Endometrial microvascular endothelial cells (primary cell): ENCODE data around the gene RCOR3. TPM values are rescaled to one million over a fixed set of nuclear protein-coding genes. Genes with fewer than 3 reads are reported as not detected.
"Not testable (repeated sequence)": the region's sequence is repeated elsewhere in the genome, so short reads cannot be mapped to it uniquely, and the experiment has no call there.

Source experiments
- in situ Hi-C: cut with HindIII; loops from 2 replicates; pipeline ENCODE4 v1.10.0; 2017; ENCODE audit warnings: low sequenced_read_pairs, low pct_unique_long_range_greater_than_20kb; ENCODE audit errors: inconsistent ontology term
- total RNA-seq: library from RNA; depleted of rRNA; stranded (reverse); fragments of >200 nt; gene quantifications from one replicate; pipeline ENCODE4 v1.2.3, GENCODE V29; 2015; ENCODE audit errors: inconsistent ontology term

RCOR3 gene
- total RNA-seq, 1 donor from 2014 or later: 13.8 TPM

DNA sequence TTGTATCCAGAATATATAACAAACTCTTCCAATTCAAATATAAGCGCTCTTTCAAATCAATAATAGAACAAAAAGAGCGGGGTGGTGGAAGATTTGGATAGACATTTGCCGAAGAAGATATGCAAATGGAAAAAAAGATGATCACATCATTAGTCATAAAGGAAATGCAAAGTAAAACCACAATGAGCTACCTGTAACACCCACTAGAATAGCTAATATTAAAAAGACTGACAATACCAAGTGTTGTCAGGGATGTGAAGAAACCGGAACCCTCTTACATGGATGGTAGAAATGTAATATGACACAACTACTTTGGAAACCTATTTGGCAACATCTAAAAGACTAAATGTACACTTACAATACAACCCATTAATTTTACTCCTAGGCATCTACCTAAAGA, 61.8 kb downstream of the RCOR3 start:
- in situ Hi-C loops: no loop called here

DNA sequence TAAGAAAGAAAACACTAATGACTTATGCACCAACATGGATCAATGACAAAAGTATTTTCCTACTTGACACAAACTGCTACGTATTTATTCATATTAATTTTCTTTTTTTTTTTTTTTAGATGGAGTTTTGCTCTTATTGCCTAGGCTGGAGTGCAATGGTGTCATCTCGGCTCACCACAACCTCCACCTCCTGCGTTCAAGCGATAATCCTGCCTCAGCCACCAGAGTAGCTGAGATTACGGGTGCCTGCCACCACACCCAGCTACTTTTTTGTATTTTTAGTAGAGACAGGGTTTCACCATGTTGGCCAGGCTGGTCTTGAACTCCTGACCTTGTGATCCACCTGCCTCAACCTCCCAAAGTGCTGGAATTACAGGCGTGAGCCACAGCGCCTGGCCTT, 62.5 kb downstream of the RCOR3 start:
- in situ Hi-C loops: not testable (repeated sequence)

DNA sequence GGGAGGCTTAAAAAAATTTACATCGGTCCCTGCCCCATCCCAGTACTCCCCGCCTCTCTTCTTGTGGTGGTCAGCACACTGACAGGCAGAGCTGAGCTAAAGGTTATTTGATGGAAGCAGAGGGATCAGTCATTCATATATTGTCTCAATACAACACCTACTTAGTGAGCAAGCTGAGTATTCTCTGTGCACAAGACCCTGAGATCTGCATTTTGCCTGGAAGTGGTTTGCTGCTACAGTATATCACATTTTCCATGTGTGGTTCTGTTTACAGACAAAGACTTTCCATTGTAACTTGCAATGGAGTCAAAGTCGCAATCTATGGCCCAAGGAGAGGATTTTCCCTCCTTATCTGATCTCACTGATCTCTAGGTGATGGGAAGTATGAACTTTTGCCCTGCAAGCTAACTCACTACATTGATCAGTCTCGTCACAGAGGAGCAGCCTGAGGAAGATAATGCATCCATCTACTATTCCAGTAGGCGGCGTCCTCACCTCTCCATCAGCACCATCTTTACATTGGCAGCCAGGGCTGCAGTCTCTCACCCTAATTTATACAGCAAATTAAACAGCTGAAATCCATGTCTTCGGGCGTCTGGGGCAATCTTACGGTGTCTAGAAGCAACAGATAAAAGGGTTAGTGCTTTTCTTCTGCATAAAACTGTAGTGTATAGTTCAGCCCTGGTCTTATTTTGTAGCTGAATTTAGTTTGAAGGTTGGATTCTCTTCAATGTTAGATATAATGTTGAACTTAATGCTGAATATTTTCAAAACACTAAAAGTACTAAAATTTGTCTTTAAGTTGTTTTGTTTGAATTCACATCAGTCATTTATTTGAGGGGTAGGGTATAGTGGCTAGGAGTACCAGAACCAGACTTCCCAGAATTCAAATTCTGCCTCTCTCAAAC, 64.2 kb downstream of the RCOR3 start:
- in situ Hi-C loops: no loop called here

DNA sequence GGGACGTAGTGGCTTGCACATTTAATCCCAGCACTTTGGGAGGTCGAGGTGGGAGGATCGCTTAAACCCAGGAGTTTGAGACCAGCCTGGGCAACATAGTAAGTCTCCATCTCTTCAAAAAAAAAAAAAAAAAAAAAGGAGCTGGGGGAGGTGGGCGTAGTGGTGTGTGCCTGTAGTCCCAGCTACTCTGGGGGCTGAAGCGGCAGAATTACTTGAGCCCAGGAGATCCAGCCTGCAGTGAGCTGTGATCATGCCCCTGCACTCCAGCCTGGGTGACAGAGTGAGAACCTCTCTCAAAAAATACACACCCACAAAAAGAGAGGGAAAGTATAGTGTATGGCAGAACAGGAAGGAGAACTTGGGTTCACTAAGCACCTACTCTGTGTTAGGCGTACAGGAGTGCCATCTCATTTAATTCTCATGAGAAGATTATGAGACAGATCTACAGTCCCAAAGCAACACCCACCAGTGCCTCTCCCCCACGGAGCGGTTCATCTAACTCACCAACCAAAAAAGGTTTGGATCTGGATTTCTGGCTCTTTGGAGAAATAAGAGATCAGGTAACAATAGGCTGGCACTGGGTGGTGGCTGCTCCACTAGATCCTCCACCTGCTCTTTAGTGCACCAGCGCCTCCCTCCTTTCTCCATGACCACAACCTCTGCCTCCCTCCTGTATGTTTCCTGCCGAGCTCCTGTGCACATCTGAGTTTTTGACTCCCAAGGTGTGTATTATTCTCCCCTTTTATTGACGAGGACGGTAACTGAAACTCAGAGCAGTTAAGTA, 66.0 kb downstream of the RCOR3 start:
- in situ Hi-C loops: no loop called here

DNA sequence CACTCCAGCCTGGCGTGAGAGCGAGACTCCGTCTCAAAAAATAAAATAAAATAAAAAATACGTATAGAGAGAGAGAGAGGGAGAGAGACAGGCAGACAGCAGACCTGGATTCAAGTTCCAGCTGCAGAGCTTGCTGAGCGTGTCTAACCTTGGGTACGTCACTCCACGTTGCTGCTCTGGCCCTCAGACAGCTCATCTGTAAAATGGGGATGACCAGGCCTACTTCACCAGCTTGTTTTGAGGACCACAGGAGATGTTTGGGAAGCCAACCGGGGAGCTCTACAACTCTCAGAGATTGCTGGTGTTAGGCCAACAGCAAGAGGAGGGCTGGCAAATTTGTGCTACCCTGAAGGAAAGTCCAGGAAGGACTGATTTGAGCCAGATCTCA, 67.0 kb downstream of the RCOR3 start:
- in situ Hi-C loops: no loop called here

DNA sequence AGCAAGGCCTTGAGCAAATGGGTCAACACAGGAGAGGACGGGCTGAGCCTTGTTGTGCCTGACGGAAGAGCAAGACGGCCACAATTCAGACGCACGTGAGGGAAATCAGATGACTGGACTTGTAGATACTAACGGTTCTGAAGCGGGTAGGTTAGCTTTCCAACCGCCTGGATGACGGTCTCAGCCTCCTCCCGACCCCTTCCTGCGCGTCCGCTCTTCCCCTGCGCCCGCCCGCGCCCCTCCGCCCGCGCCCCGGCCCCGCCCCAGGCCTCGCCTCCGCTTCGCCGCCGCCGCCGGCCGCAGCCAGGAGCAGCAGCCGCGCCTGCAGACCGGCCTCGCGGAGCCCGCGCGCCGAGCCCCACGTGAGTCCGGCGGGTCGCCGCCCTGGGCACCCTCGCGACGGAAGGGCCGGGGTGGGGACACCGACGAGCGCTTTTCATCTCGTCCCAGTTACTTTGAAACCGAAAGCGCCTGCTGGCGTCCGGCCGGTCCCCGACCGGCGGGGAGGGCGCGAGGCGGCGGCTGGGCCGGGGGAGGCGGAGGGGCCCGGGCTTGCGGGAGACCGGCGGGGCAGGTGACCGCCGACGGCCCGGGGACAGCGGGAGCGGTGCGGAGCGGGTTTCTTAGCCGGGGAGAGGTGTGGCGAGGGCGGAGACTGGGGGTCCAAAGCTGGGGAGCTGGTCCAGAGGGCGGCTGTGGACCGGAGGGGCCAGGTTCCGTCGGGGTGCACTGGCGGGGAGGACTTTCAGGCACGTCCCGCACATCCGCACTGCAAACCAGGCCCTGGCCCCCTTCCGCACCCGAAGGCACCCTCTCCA, 67.6 kb downstream of the RCOR3 start, which contains the start of gene TRAF5:
Gene TRAF5, plus strand, starts transcription at position 306 of the 818 bp plus-strand sequence. CDS start 26,407 bp downstream, outside the sequence.
- in situ Hi-C loops: no loop called here

DNA sequence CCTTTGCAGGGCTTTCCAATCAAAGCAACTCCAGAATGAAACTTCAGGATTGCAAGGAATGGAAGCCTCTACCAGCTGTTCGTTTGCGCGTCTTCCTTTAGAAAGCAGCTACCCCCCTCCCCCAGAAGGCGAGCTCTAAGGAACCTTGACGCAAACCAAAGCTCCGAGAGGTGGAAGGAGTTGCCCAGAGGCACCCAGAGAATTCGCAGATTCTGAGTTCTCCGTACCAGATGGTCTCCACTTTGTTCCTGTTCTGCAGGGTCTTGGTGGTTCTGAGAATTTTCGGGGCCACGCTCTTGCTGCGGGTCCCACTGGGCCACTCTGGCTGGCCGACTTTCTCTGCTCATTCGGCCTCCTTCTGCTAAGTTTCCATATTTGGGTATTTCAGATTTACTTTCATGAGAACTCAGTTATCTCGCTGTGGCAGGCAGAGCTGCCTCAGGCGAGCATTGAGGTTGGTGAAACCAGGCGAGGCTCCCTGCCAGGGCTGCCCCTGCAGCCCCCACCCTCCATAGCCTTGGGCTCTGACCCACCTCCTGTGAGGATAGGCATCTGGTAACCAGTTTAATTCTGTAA, 68.3 kb downstream of the RCOR3 start:
- in situ Hi-C loops: no loop called here

DNA sequence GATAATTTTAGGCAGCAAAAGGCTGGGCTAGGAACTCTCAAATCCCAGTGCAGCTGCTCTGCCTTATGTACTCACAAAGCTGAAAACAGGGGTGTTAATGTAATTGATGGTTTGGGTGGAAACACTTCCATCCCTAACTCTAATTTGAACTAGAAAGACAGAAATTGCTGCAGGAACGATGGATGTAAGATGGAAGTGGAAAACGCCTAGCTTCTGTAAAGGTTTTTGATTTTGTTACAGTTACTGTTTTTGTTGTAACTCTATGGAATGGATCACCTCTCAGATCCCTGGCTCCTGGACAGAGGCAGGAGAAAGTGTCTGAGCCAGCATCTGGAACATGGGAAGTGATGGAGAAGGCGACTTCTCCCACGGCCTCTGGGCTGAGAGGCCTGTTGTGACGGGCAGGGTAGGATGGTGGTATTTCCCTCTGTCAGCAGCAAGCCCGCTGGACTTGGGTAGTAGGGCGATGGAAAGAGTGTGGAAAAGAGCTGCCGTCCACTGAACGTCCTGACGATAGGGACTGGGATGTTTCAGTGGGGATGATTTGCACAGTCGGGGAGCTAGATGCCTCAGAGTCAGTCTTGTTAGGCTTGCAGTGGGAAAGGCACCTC, 69.0 kb downstream of the RCOR3 start:
- in situ Hi-C loops: no loop called here

DNA sequence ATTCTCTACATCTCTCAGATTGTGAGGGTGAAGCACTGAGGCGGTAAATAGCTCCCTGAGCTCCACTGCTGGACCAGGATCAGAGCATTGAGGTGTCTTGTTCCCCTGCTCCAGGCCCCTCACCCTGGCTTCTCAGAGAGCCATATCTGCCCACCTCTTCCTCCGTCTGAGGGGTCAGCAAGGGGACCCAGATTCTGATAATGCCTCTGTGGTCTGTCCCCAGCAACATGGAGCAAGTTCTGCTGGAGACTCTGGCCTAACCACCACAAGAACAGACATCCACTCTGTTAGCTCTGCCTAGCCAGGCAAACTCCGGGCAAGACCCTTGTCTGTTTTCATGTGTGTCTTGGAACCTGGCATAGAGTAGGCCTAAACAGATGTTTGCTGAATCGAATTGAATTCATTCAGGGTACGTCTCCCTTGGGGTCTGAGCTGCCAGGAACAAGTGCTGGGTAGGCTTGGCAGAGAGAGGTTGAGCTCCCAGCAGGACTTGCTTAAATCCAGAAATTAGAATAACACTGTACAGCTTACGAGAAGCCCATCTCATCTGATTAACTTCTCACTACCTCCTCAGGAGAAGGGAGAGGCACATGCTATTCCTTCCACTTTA, 69.8 kb downstream of the RCOR3 start:
- in situ Hi-C loops: no loop called here

DNA sequence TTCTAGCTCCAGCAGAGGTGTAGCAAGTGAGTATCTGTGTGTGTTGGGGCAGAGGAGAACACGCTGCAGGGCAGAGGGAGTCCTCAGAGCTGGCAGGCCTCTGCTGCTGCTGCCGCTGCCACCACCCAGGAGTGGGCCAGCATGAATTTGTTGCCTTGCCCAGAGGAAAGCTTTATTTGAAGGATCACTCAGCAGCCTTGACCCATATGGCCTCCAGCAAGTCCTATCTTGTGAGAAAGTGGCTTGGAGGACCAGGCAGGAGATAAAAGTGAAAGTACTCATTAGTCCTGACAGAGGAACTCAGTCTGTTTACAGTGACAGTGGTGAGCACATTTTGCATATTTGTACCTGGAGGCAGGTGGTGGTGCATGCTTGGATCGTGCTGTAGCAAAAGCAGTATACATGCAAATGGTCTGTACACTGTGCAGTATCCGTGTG, 70.6 kb downstream of the RCOR3 start:
- in situ Hi-C loops: no loop called here

DNA sequence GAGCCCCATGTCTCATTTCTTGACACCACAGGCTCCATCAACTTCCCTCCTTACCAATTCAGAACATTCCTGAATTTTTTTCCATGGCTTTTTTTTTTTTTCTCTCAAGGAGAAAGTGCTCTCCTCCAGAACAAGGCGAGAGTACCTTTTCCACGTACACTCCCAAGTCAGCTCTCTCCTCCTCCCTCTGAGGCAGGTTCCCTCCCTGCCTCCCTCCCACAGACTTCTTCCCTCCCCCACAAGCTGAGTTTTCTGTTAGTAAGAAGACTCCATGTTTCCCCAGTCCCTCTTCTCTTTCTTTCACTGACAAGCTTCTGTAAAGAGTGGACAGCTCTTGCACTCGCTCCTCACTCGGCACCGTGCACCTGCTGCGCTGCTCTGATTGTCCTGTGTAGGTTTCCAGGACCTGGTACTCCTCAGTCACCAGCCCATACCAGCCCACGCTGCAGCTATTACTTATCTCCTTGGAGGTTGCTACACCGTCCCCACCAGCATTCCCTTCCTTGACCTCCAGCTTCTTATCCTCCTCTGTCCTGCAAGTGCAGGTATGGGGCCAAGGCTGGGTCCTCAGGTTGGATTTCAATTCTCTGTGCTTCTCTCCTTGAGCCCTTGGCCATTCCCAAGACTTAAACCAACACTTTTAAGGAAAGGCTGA, 71.2 kb downstream of the RCOR3 start:
- in situ Hi-C loops: no loop called here

DNA sequence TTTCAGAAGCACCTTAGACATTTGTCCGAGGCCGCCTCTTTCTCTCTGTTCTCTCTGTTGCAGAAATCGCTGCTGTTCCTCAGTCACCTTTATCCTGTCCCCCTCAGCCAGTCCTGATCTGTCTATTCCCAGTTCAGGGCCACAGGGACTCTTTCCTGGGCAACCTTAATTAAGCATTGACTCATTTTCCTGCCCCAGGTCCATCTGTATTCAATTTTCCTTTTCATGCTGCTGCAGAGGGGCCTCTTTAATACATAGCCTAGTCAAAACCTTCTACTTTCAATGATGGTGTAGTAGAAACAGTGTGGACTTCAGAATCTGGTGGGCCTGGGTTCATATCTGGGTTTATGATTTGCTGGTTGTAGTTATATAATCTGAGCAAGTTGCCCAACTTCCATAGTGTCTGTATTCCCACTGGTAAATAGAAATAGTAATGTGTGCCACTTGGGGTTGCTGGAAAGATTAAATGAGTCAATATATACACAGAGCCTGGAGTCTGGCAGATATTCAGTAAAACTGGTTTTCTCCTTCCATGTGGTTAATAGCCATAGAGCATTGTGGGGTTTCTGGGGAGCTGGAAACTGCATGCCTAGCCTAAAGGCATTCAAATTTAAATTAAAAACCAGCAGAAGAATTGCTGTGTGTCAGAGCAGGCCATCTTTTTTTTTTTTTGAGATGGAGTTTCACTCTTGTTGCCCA, 72.0 kb downstream of the RCOR3 start:
- in situ Hi-C loops: no loop called here

DNA sequence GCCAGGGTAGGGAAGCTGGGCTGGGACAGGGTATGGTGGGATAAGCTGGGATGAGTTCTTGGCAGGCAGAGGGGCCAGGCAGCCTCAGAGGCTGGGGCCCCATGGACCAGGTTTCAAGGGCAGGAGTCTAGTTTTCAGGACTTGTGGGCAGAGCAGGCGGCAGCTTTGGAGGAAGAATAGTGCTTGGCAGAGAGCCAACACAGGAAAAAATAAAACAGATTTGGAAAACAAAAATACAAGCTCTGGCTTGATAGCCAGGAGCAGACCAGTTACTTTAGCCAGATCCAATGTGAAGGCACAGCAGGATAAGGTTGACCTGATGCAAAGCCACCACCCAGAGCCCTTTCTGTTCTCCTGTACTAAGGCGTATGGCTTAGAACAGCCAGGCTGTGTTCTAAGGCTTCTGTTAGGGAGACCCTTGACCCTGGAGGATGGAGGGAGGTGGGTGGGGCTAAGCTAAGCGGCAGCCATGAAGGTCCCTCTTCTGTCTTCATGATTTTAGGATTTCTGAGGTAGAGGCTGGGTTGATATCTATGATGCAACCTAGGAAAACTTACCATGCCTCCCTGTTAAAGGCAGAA, 73.0 kb downstream of the RCOR3 start:
- in situ Hi-C loops: no loop called here

DNA sequence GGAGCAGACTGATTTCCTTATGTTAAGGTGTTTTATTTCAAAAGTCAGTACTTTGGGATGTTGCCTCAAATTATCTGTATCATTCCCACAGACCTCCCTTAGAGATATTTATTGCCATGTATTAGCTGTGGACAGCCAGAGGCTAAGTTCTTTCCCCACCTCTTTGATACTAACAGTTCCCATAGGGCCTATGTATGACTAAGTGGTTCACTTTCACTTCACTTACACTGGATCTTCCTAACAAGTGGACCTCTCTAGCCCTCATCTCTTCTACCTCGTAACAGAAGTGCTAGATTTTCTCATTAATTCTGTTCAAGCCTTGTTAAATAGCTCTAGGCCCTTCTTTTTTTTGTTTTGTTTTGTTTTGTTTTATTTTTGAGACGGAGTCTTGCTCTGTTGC, 73.7 kb downstream of the RCOR3 start:
- in situ Hi-C loops: no loop called here

DNA sequence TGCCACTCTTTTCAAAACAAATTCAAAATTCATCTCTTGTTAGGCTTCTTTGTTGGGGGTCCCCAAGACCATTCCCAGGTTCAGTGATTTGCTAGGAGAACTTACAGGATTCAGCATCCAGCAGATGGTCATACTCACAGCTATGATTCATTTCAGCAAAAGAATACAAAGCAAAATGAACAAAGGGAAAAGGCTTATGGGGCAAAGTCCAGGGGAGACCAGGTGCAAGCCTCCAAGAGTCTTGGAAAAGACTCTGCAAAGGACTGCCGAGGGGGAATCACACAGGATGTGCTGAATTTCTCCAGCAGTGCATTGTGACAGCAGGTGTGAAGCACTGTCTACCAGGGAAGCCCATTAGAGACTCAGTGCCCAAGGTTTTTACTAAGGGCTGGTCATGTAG, 74.7 kb downstream of the RCOR3 start:
- in situ Hi-C loops: no loop called here

DNA sequence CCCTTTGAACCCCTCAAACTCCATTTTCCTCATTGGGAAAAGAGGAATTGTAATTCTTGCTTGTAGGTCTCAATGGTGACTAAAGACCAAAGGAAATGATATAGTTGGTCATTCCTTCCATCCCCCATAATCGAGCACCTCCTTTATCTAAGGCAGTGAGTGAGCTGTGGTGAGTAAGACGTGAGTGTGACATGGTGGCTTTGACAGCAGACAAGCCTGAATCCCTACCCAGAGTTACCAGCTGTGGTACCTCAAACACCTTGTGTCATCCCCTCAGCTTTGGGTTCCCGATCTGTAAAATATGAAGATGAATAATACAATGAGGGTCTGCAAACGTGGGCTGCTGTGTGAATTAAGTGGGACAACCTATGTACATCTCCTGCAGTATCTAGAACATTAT, 75.8 kb downstream of the RCOR3 start:
- in situ Hi-C loops: no loop called here
